HG03378 (cell line): ENCODE data around the gene BCAS1.

ENCODE experiments used
- ATAC-seq: cut with Tn5 transposase; IDR thresholded peaks from one replicate; pipeline ENCODE4 v1.9.1; 2021; ENCODE audit warnings: mild to moderate bottlenecking, moderate library complexity; ENCODE audit not compliant: unreplicated experiment

Gene BCAS1

GRCh38 chr20:54070187-54070987, at the start of gene BCAS1:
Gene BCAS1 (minus strand): TSS chr20:54070594. CDS start chr20:54058718, 11,876 bp downstream.
- ATAC-seq = no peak

- ATAC-seq = no peak
These were observed 49.4 kb upstream of the BCAS1 start for GRCh38 chr20:54119744-54120143.

GRCh38 chr20:54118220-54119001, 48.0 kb upstream of the BCAS1 start:
- no peak for ATAC-seq

GRCh38 chr20:54116550-54117235, 46.3 kb upstream of the BCAS1 start:
- ATAC-seq = no peak

- no peak for ATAC-seq
These were observed 44.9 kb upstream of the BCAS1 start for GRCh38 chr20:54115172-54115854.

GRCh38 chr20:54114109-54114508, 43.7 kb upstream of the BCAS1 start:
- ATAC-seq = no peak

GRCh38 chr20:54113566-54113965, 43.2 kb upstream of the BCAS1 start:
- no peak for ATAC-seq

GRCh38 chr20:54112221-54112884, 42.0 kb upstream of the BCAS1 start:
- no peak for ATAC-seq

GRCh38 chr20:54111460-54111859, 41.1 kb upstream of the BCAS1 start:
- ATAC-seq = no peak

GRCh38 chr20:54110457-54110856, 40.1 kb upstream of the BCAS1 start:
- ATAC-seq = no peak

GRCh38 chr20:54110041-54110440, 39.6 kb upstream of the BCAS1 start:
- no peak for ATAC-seq

- no peak for ATAC-seq
These were observed 38.4 kb upstream of the BCAS1 start for GRCh38 chr20:54108817-54109216.

GRCh38 chr20:54108326-54108642, 37.9 kb upstream of the BCAS1 start:
- ATAC-seq = no peak

GRCh38 chr20:54107600-54108325, 37.4 kb upstream of the BCAS1 start:
- no peak for ATAC-seq

- no peak for ATAC-seq
These were observed 36.8 kb upstream of the BCAS1 start for GRCh38 chr20:54107181-54107580.

- ATAC-seq = no peak
These were observed 35.8 kb upstream of the BCAS1 start for GRCh38 chr20:54106162-54106561.

- ATAC-seq = no peak
These were observed 35.3 kb upstream of the BCAS1 start for GRCh38 chr20:54105653-54106052.

GRCh38 chr20:54104781-54105180, 34.4 kb upstream of the BCAS1 start:
- ATAC-seq = no peak

GRCh38 chr20:54103762-54104600, 33.6 kb upstream of the BCAS1 start:
- ATAC-seq = no peak
